GM21515 (cell line): Measurements from ENCODE around the gene SPACA5.
"Not testable (repeated sequence)": the region's sequence is repeated elsewhere in the genome, so short reads cannot be mapped to it uniquely, and the experiment has no call there.

ENCODE experiments used
- ATAC-seq: cut with Tn5 transposase; IDR thresholded peaks from one replicate; pipeline ENCODE4 v1.9.1; 2021; ENCODE audit not compliant: unreplicated experiment

Gene SPACA5

GRCh38 chrX:48021026-48021900 is 14.5 kb downstream of the SPACA5 start:
- no peak for ATAC-seq

GRCh38 chrX:48022100-48022499 is 15.3 kb downstream of the SPACA5 start:
- no peak for ATAC-seq

GRCh38 chrX:48022738-48023137 is 15.9 kb downstream of the SPACA5 start:
- no peak for ATAC-seq

GRCh38 chrX:48025561-48025960 is 18.8 kb downstream of the SPACA5 start:
- ATAC-seq: no peak

GRCh38 chrX:48027545-48027944 is 20.8 kb downstream of the SPACA5 start:
- ATAC-seq: not testable (repeated sequence)

GRCh38 chrX:48028091-48028490 is 21.3 kb downstream of the SPACA5 start:
- ATAC-seq: no peak

- no peak for ATAC-seq
These were observed 23.4 kb downstream of the SPACA5 start for GRCh38 chrX:48030237-48030636.

- ATAC-seq: not testable (repeated sequence)
These were observed 23.9 kb downstream of the SPACA5 start for GRCh38 chrX:48030641-48031173.

- ATAC-seq: no peak
These were observed 29.1 kb downstream of the SPACA5 start for GRCh38 chrX:48035891-48036290.

- no peak for ATAC-seq
These were observed 36.3 kb downstream of the SPACA5 start for GRCh38 chrX:48043056-48043455.

- ATAC-seq: no peak
These were observed 38.9 kb downstream of the SPACA5 start for GRCh38 chrX:48045410-48046311.

GRCh38 chrX:48046846-48047245 is 40.1 kb downstream of the SPACA5 start:
- no peak for ATAC-seq

GRCh38 chrX:48058621-48059295 is 52.0 kb downstream of the SPACA5 start:
- no peak for ATAC-seq

- no peak for ATAC-seq
These were observed 52.5 kb downstream of the SPACA5 start for GRCh38 chrX:48059296-48059639.
